ENCODE measurements around the gene AOAH.
"Not testable (repeated sequence)": the region's sequence is repeated elsewhere in the genome, so short reads cannot be mapped to it uniquely, and the experiment has no call there.

AOAH gene

GRCh38 chr7:36708767-36709166, 15.5 kb downstream of the AOAH start:
- DNase-seq (ENCODE audit: insufficient read length, low spot score), result no peak

GRCh38 chr7:36707898-36708297, 16.4 kb downstream of the AOAH start:
- DNase-seq (ENCODE audit: insufficient read length, low spot score), result no peak
- TF ChIP-seq POU2F2 (IDR thresholded peaks at IDR 0.05; ENCODE audit: low read depth, low read length), result no peak
- no peak for TF ChIP-seq PAX5 (IDR thresholded peaks at IDR 0.05; ENCODE audit: insufficient read depth, low read length, severe bottlenecking)
- no peak for TF ChIP-seq POLR2AphosphoS5 (IDR thresholded peaks at IDR 0.05; ENCODE audit: low read depth, low read length)
- TF ChIP-seq POLR2A (IDR thresholded peaks at IDR 0.05; ENCODE audit: low read depth, low read length), result no peak
- no peak for TF ChIP-seq TAF1 (IDR thresholded peaks at IDR 0.05; ENCODE audit: low read depth, low read length)
- TF ChIP-seq SPI1 (IDR thresholded peaks at IDR 0.05; ENCODE audit: low read depth, low read length), result no peak
- no peak for FAIRE-seq

More at GRCh38 chr7:36708767-36709166, 15.5 kb downstream of the AOAH start:
- TF ChIP-seq PAX5 (IDR thresholded peaks at IDR 0.05; ENCODE audit: insufficient read depth, low read length, severe bottlenecking), result no peak
- no peak for TF ChIP-seq POU2F2 (IDR thresholded peaks at IDR 0.05; ENCODE audit: low read depth, low read length)
- no peak for TF ChIP-seq SPI1 (IDR thresholded peaks at IDR 0.05; ENCODE audit: low read depth, low read length)
- no peak for TF ChIP-seq POLR2AphosphoS5 (IDR thresholded peaks at IDR 0.05; ENCODE audit: low read depth, low read length)
- no peak for TF ChIP-seq TAF1 (IDR thresholded peaks at IDR 0.05; ENCODE audit: low read depth, low read length)
- no peak for TF ChIP-seq POLR2A (IDR thresholded peaks at IDR 0.05; ENCODE audit: low read depth, low read length)
- FAIRE-seq, result no peak

- DNase-seq (ENCODE audit: insufficient read length, low spot score), result no peak
- FAIRE-seq, result no peak
- TF ChIP-seq POU2F2 (IDR thresholded peaks at IDR 0.05; ENCODE audit: low read depth, low read length) (no peak), TAF1 (IDR thresholded peaks at IDR 0.05; ENCODE audit: low read depth, low read length) (no peak), POLR2A (IDR thresholded peaks at IDR 0.05; ENCODE audit: low read depth, low read length) (no peak), PAX5 (IDR thresholded peaks at IDR 0.05; ENCODE audit: insufficient read depth, low read length, severe bottlenecking) (no peak), POLR2AphosphoS5 (IDR thresholded peaks at IDR 0.05; ENCODE audit: low read depth, low read length) (no peak), SPI1 (IDR thresholded peaks at IDR 0.05; ENCODE audit: low read depth, low read length) (no peak)
Measured at GRCh38 chr7:36707465-36707864, 16.8 kb downstream of the AOAH start.

GRCh38 chr7:36703860-36704259, 20.4 kb downstream of the AOAH start:
- not testable (repeated sequence) for FAIRE-seq; DNase-seq (ENCODE audit: insufficient read length, low spot score)

GRCh38 chr7:36692456-36692855, 31.8 kb downstream of the AOAH start:
- no peak for DNase-seq (ENCODE audit: insufficient read length, low spot score)
- FAIRE-seq, result peak; percentile 65
- no peak for TF ChIP-seq POLR2A (IDR thresholded peaks at IDR 0.05; ENCODE audit: low read depth, low read length)
- TF ChIP-seq SPI1 (IDR thresholded peaks at IDR 0.05; ENCODE audit: low read depth, low read length), result no peak
- no peak for TF ChIP-seq POLR2AphosphoS5 (IDR thresholded peaks at IDR 0.05; ENCODE audit: low read depth, low read length)
- TF ChIP-seq PAX5 (IDR thresholded peaks at IDR 0.05; ENCODE audit: insufficient read depth, low read length, severe bottlenecking), result no peak
- TF ChIP-seq TAF1 (IDR thresholded peaks at IDR 0.05; ENCODE audit: low read depth, low read length), result no peak
- no peak for TF ChIP-seq POU2F2 (IDR thresholded peaks at IDR 0.05; ENCODE audit: low read depth, low read length)

GRCh38 chr7:36691983-36692382, 32.3 kb downstream of the AOAH start:
- TF ChIP-seq POLR2A (IDR thresholded peaks at IDR 0.05; ENCODE audit: low read depth, low read length) (no peak), POLR2AphosphoS5 (IDR thresholded peaks at IDR 0.05; ENCODE audit: low read depth, low read length) (no peak), PAX5 (IDR thresholded peaks at IDR 0.05; ENCODE audit: insufficient read depth, low read length, severe bottlenecking) (no peak), TAF1 (IDR thresholded peaks at IDR 0.05; ENCODE audit: low read depth, low read length) (no peak), SPI1 (IDR thresholded peaks at IDR 0.05; ENCODE audit: low read depth, low read length) (no peak), POU2F2 (IDR thresholded peaks at IDR 0.05; ENCODE audit: low read depth, low read length) (no peak)
- FAIRE-seq (peak; percentile 72), DNase-seq (ENCODE audit: insufficient read length, low spot score) (no peak)

GRCh38 chr7:36690514-36691187, 33.6 kb downstream of the AOAH start:
- DNase-seq (ENCODE audit: insufficient read length, low spot score) (no peak), FAIRE-seq (peak; percentile 89)
- TF ChIP-seq POLR2AphosphoS5 (IDR thresholded peaks at IDR 0.05; ENCODE audit: low read depth, low read length) (no peak), SPI1 (IDR thresholded peaks at IDR 0.05; ENCODE audit: low read depth, low read length) (peak; percentile 73)

GRCh38 chr7:36690041-36690440, 34.3 kb downstream of the AOAH start:
- no peak for DNase-seq (ENCODE audit: insufficient read length, low spot score)
- TF ChIP-seq POLR2A (IDR thresholded peaks at IDR 0.05; ENCODE audit: low read depth, low read length) (no peak), TAF1 (IDR thresholded peaks at IDR 0.05; ENCODE audit: low read depth, low read length) (no peak)
- no peak for FAIRE-seq

- no peak for TF ChIP-seq POU2F2 (IDR thresholded peaks at IDR 0.05; ENCODE audit: low read depth, low read length)
- TF ChIP-seq POLR2A (IDR thresholded peaks at IDR 0.05; ENCODE audit: low read depth, low read length), result no peak
- no peak for TF ChIP-seq POLR2AphosphoS5 (IDR thresholded peaks at IDR 0.05; ENCODE audit: low read depth, low read length)
- no peak for TF ChIP-seq PAX5 (IDR thresholded peaks at IDR 0.05; ENCODE audit: insufficient read depth, low read length, severe bottlenecking)
- TF ChIP-seq SPI1 (IDR thresholded peaks at IDR 0.05; ENCODE audit: low read depth, low read length), result no peak
- TF ChIP-seq TAF1 (IDR thresholded peaks at IDR 0.05; ENCODE audit: low read depth, low read length), result no peak
- FAIRE-seq (peak; percentile 68), DNase-seq (ENCODE audit: insufficient read length, low spot score) (no peak)
Measured at GRCh38 chr7:36686499-36686898, 37.8 kb downstream of the AOAH start.

- DNase-seq (ENCODE audit: insufficient read length, low spot score) (no peak), FAIRE-seq (no peak)
- TF ChIP-seq PAX5 (IDR thresholded peaks at IDR 0.05; ENCODE audit: insufficient read depth, low read length, severe bottlenecking) (no peak), TAF1 (IDR thresholded peaks at IDR 0.05; ENCODE audit: low read depth, low read length) (no peak), POLR2A (IDR thresholded peaks at IDR 0.05; ENCODE audit: low read depth, low read length) (no peak), SPI1 (IDR thresholded peaks at IDR 0.05; ENCODE audit: low read depth, low read length) (no peak), POLR2AphosphoS5 (IDR thresholded peaks at IDR 0.05; ENCODE audit: low read depth, low read length) (no peak), POU2F2 (IDR thresholded peaks at IDR 0.05; ENCODE audit: low read depth, low read length) (no peak)
Measured at GRCh38 chr7:36684954-36685353, 39.3 kb downstream of the AOAH start.
